Measurements from ENCODE around the gene DIAPH2. TPM values are rescaled to one million over a fixed set of nuclear protein-coding genes. Genes with fewer than 3 reads are reported as not detected.

DIAPH2 gene
- total RNA-seq, 4 donors from 2014 or later, result 39.5 to 61.0 (median 56.5) TPM

GRCh38 chrX:96883608-96884007 lies 199.0 kb downstream of the DIAPH2 start, which contains the start of gene RPA4:
Gene RPA4 (plus strand): TSS chrX:96883908. CDS start chrX:96884311, 403 bp downstream.
- no peak within 1 kb of the TSS for H3K4me3 ChIP-seq
- H3K36me3 ChIP-seq, result no peaks in the 10 kb centered on the region
- TF ChIP-seq, protein P1, sequence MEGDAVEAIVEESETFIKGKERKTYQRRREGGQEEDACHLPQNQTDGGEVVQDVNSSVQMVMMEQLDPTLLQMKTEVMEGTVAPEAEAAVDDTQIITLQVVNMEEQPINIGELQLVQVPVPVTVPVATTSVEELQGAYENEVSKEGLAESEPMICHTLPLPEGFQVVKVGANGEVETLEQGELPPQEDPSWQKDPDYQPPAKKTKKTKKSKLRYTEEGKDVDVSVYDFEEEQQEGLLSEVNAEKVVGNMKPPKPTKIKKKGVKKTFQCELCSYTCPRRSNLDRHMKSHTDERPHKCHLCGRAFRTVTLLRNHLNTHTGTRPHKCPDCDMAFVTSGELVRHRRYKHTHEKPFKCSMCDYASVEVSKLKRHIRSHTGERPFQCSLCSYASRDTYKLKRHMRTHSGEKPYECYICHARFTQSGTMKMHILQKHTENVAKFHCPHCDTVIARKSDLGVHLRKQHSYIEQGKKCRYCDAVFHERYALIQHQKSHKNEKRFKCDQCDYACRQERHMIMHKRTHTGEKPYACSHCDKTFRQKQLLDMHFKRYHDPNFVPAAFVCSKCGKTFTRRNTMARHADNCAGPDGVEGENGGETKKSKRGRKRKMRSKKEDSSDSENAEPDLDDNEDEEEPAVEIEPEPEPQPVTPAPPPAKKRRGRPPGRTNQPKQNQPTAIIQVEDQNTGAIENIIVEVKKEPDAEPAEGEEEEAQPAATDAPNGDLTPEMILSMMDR (IDR thresholded peaks at IDR 0.05), result no peak
- TF ChIP-seq POLR2AphosphoS5 (IDR thresholded peaks at IDR 0.05), result no peak
- no peak for TF ChIP-seq EP300 (IDR thresholded peaks at IDR 0.05; ENCODE audit: low read depth)
- TF ChIP-seq POLR2A (IDR thresholded peaks at IDR 0.05), result no peak
- DNase-seq, result no peak
- H3K27ac ChIP-seq, result no peak within 1 kb of the TSS
- intact Hi-C loops (cut with DNase I; ENCODE audit: low total_unique reads), result no loop called here
- no peaks in the 10 kb centered on the region for H3K4me1 ChIP-seq
- H3K27me3 ChIP-seq, result no peaks in the 10 kb centered on the region
- no peaks in the 10 kb centered on the region for H3K9me3 ChIP-seq
- in situ Hi-C loops (cut with MboI; ENCODE audit: low pct_ligation_motif_present in 1 of 4, low pct_unique_long_range_greater_than_20kb in 1 of 4, low sequenced_read_pairs in 3 of 4), result no loop called here
- 91% methylated on average over 10 of the region's 10 CpGs; no CpG with 5 or more reads in 1 of the 2 donors for WGBS, 2 donors (ENCODE audit: low coverage in 1 of 2)

DNA sequence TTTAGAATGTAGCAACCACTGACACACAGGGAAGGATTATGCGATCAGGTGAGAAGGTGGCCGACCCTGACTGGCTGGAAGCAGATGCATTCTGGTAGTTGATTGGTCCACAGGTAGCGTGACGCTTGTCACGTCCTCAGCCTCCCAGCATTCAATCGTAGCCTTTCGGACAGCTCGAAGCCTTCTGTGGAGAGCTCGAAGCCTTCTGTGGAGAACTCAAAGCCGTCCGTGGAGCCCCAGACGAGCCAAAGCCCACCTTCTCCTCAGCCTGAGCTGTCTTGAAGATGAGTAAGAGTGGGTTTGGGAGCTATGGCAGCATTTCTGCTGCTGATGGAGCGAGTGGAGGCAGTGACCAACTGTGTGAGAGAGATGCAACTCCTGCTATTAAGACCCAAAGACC lies 199.4 kb downstream of the DIAPH2 start:
- no peaks in the 10 kb centered on the region for H3K9me3 ChIP-seq
- no peak overlapping the region for H3K4me3 ChIP-seq
- intact Hi-C loops (cut with DNase I; ENCODE audit: low total_unique reads) (no loop called here), in situ Hi-C loops (cut with MboI; ENCODE audit: low pct_ligation_motif_present in 1 of 4, low pct_unique_long_range_greater_than_20kb in 1 of 4, low sequenced_read_pairs in 3 of 4) (no loop called here)
- TF ChIP-seq POLR2A (IDR thresholded peaks at IDR 0.05), result no peak
- TF ChIP-seq, protein P1 (IDR thresholded peaks at IDR 0.05), result no peak
- no peak for TF ChIP-seq EP300 (IDR thresholded peaks at IDR 0.05; ENCODE audit: low read depth)
- no peak for TF ChIP-seq POLR2AphosphoS5 (IDR thresholded peaks at IDR 0.05)
- H3K27ac ChIP-seq, result no peak overlapping the region
- no peaks in the 10 kb centered on the region for H3K27me3 ChIP-seq
- no peaks in the 10 kb centered on the region for H3K36me3 ChIP-seq
- H3K4me1 ChIP-seq, result no peaks in the 10 kb centered on the region
- WGBS, 2 donors (ENCODE audit: low coverage in 1 of 2), result 96% methylated on average over 13 of the region's 13 CpGs; no CpG with 5 or more reads in 1 of the 2 donors
- no peak for DNase-seq

GRCh38 chrX:96889726-96890125 lies 205.1 kb downstream of the DIAPH2 start:
- no peaks in the 10 kb centered on the region for H3K27me3 ChIP-seq
- no peaks in the 10 kb centered on the region for H3K4me1 ChIP-seq
- in situ Hi-C loops (cut with MboI; ENCODE audit: low pct_ligation_motif_present in 1 of 4, low pct_unique_long_range_greater_than_20kb in 1 of 4, low sequenced_read_pairs in 3 of 4) (no loop called here), intact Hi-C loops (cut with DNase I; ENCODE audit: low total_unique reads) (no loop called here)
- WGBS, 2 donors (ENCODE audit: low coverage in 1 of 2), result 81% methylated on average over 1 of the region's 1 CpG; no CpG with 5 or more reads in 1 of the 2 donors
- no peaks in the 10 kb centered on the region for H3K36me3 ChIP-seq
- no peaks in the 10 kb centered on the region for H3K9me3 ChIP-seq
- no peak overlapping the region for H3K27ac ChIP-seq
- no peak for DNase-seq
- TF ChIP-seq, protein P1 (IDR thresholded peaks at IDR 0.05), result no peak
- TF ChIP-seq EP300 (IDR thresholded peaks at IDR 0.05; ENCODE audit: low read depth) (no peak), POLR2A (IDR thresholded peaks at IDR 0.05) (no peak), POLR2AphosphoS5 (IDR thresholded peaks at IDR 0.05) (no peak)
- H3K4me3 ChIP-seq, result no peak overlapping the region

- Histone ChIP-seq H3K4me3 (no peak overlapping the region), H3K27ac (no peak overlapping the region), H3K4me1 (no peaks in the 10 kb centered on the region), H3K9me3 (no peaks in the 10 kb centered on the region), H3K36me3 (no peaks in the 10 kb centered on the region), H3K27me3 (no peaks in the 10 kb centered on the region)
- DNase-seq, result no peak
- intact Hi-C loops (cut with DNase I; ENCODE audit: low total_unique reads) (no loop called here), in situ Hi-C loops (cut with MboI; ENCODE audit: low pct_ligation_motif_present in 1 of 4, low pct_unique_long_range_greater_than_20kb in 1 of 4, low sequenced_read_pairs in 3 of 4) (no loop called here)
- 84 to 86% methylated on average over 1 to 2 of the region's 2 CpGs for WGBS, 2 donors (ENCODE audit: low coverage in 1 of 2)
- TF ChIP-seq POLR2A (IDR thresholded peaks at IDR 0.05) (no peak), EP300 (IDR thresholded peaks at IDR 0.05; ENCODE audit: low read depth) (no peak)
- TF ChIP-seq, protein P1 (IDR thresholded peaks at IDR 0.05), result no peak
These were observed 222.1 kb downstream of the DIAPH2 start for GRCh38 chrX:96906741-96907140.
